ENCODE measurements around the gene TOM1L2.

The TOM1L2 gene

DNA sequence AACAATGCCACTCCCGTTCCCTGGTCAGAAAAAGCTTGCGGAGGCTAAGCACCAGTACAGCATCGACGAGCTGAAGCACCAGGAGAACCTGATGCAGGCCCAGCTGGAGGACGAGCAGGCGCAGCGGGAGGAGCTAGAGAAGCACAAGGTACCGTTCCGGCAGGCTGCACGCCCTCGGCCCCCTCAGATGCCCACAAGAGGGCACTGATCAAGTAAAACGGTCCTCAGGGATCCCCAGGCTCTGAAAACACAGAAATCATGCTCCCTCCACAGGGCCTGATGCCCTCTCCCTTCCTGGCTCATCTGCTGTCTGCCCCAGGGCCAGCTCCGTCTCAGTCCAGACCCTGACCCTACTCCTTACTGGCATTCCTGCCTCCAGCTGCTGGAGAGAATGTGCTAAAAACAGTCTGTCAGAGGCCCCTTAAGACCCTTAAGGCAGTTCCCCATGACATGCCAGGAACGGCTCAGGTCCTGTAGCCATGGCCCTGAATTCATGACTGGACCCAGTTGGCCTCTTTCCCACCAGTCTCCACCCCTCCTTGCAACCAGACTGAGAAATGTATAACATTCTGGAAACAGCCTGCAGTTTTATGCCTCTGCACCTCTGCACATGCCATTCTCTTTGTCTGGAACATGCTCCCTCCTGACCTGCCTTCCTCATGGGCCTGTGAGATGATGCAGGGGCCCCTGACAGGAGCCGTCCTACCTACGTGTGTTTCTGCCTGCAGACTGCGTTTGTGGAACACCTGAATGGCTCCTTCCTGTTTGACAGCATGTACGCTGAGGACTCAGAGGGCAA lies 22.3 kb upstream of the TOM1L2 start:
- DNase-seq (ENCODE audit: low spot score) = peak; percentile 30

DNA sequence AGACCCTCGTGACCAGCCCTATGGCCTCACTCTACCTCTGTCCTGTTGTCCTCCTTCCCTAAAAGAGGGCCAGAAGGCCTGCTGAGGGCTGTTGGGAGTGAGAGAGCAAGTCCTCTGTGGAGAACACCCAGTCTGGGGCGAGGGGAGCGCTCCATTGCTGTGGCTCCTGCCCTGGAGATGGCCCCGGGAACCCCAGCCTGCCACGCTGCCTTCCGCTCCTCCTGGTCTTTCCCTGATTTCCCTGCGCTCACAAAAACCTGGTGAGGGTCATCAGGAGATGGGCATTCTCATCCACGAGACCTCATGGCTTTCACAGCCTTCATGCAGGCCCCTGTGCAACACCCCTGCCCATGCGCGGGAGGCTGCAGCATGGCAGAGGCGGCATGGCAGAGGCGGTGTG lies 21.7 kb upstream of the TOM1L2 start:
- no peak for DNase-seq (ENCODE audit: low spot score)

DNA sequence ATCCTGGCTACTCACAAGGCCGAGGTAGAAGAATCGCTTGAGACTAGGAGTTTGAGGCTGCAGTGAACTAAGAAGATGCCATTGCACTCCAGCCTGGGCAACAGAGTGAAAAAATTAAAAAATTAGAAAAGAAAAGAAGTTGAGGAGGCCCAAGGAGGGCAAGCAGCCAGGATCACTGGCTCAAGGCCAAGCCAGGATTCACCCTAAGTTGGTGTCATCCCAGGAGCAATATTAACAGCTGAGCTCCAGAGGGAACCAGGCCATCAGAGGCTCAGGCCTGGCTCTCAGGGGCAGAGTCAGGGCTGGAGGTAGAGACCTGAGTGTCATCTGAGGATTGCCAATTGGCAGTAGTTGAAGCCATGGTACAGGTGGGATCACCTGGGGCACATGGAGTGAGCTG lies 21.2 kb upstream of the TOM1L2 start:
- DNase-seq (ENCODE audit: low spot score) = no peak

DNA sequence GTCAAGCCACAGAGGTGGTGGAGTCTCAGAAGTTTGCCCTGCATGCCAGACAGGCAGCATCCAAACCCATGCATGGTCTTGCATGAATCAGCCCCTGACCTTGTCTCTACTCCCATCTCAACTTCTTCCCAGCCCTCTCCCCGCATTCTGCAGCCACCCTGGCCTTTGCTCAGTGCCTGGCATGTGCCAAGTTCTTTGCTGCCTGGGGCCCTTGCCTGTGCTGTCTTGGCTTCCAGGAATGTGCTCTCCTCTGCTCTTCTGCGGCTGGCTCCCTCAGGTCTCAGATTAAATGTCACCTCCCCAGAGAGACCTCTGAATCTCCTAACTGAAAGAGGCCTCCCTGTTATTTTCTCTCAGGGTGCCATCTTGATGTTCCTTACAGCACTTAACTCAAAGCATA lies 18.1 kb upstream of the TOM1L2 start:
- no peak for DNase-seq (ENCODE audit: low spot score)

GRCh38 chr17:17989618-17990017 lies 17.4 kb upstream of the TOM1L2 start:
- no peak for DNase-seq (ENCODE audit: low spot score)

DNA sequence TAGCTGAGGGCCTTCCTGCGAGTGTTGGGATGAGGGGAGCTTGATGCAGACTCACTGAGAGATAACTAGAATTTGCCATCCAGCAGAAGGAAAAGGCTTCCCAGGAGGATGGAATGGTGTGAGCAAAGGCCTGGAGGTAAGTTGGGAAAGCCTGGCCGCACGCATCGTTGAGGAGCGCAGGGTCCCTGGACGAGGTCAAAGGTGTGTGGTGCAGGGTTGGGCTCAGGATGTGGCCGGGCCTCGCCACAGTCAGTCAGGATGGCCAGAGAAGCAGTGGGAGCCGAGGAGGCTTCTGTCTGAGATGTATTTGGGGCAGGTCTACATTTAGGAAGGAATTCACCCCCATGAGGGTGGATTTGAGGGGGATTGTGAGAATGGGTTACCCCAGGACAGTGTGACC lies 16.9 kb upstream of the TOM1L2 start:
- DNase-seq (ENCODE audit: low spot score) = no peak

- DNase-seq (ENCODE audit: low spot score) = no peak
These were observed 16.3 kb upstream of the TOM1L2 start for GRCh38 chr17:17988427-17988945.

DNA sequence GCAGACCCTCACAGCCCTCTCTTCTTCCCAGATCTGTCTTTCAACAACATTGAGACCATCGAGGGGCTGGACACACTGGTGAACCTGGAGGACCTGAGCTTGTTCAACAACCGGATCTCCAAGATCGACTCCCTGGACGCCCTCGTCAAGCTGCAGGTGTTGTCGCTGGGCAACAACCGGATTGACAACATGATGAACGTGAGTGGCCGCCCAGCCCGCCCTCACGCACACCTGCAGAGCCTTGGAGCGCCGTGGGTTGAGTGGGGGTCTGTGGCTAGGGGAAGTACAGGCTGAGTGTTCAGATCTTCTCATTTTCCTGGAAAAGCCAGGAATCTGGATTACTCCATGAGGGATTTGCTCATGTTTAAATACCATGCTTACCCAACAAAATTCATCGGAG lies 15.7 kb upstream of the TOM1L2 start:
- DNase-seq (ENCODE audit: low spot score) = no peak

GRCh38 chr17:17987187-17987896 lies 15.1 kb upstream of the TOM1L2 start:
- no peak for DNase-seq (ENCODE audit: low spot score)

DNA sequence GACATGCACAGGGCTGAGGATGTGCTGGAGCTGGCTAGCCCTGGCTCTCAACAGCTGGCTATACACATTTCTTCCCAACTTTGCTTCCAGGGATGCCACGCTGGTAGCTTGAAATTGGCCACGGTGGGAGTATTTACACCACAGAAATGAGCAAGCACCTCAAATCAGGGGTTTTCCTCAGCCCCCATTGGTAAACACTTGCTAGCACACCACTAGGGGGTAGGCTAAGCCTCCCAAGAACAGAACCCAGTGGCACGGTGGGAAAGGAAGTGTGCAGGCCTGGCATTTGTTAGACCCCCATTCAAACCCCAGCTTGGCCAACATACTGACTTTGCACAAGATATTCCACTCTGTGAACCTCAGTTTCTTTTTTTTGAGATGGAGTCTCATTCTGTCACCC lies 13.4 kb upstream of the TOM1L2 start:
- peak; percentile 29 for DNase-seq (ENCODE audit: low spot score)

GRCh38 chr17:17985153-17985552 lies 13.0 kb upstream of the TOM1L2 start:
- DNase-seq (ENCODE audit: low spot score) = no peak

DNA sequence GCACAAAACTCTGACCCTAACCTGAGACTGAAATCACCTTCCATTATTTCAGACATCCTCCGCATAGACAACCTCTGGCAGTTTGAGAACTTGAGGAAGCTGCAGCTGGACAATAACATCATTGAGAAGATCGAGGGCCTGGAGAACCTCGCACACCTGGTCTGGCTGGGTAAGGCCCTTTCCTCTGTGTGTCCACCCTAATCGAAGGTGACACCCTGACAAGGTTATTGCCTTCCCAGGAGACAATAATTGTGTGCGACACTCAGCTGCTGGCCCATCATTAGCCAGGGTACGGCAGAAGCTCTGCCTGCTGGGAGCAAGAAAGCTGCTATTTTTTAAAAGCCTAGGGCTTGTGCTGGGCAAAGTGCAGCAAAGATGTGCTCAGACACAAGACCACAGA lies 11.6 kb upstream of the TOM1L2 start:
- DNase-seq (ENCODE audit: low spot score) = no peak

DNA sequence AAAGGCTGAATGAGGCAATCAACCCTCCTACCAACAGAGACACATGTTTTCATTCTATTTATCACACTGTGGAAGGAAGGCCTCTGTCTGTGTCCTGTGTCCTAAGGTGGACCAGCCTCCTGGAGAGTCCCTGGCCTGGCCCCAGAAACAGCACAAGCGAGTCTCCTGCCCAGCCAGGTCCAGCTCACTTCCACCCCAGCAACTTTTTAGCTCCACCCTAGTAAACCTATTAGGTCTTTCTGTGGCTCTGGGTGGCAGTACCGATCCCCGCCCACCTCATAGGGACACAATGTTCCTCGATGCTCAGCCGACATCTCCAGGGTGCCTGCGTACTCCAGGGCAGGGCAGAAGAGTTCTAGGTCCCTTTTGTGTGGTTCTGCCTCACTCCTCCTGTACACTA lies 11.2 kb upstream of the TOM1L2 start:
- DNase-seq (ENCODE audit: low spot score) = no peak

GRCh38 chr17:17982801-17983200 lies 10.6 kb upstream of the TOM1L2 start:
- no peak for DNase-seq (ENCODE audit: low spot score)

DNA sequence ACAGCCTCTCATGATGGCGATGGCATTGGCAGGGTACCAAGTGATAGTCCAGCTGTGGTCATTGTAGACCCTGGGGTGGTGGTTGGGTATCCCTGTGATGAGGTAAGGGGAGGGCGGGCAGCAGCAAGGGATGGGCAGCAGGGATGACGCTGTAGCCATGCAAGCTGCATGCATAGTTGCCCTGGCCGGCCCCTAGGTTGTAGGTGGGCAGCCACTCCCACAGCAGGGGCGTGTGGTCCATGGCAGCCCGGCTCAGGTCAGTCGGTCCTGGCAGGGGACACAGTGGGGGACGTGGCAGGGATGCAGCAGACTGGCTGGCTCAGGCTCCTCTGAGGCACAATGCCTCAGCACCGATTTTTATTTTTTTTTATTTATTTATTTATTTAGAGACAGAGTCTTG lies 9.1 kb upstream of the TOM1L2 start:
- no peak for DNase-seq (ENCODE audit: low spot score)

DNA sequence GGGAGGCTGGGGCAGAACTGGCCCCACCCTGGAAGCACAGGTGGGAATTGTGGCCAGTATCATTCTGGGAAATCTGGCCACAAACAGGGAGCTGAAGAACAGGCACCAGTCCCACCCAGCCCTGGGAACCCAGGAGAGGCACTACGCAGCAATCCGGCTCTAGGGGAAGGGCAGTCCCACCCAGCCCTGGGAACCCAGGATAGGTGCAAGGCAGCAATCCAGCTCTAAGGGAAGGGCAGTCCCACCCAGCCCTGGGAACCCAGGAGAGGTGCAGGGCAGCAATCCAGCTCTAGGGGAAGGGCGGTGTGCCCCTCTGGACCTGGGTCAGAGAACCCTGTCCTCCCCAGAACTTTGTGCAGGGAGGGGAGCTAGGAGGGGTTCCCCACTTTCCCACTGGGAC lies 7.6 kb upstream of the TOM1L2 start:
- DNase-seq (ENCODE audit: low spot score) = no peak

- DNase-seq (ENCODE audit: low spot score) = no peak
These were observed 6.6 kb upstream of the TOM1L2 start for GRCh38 chr17:17978481-17979424.

DNA sequence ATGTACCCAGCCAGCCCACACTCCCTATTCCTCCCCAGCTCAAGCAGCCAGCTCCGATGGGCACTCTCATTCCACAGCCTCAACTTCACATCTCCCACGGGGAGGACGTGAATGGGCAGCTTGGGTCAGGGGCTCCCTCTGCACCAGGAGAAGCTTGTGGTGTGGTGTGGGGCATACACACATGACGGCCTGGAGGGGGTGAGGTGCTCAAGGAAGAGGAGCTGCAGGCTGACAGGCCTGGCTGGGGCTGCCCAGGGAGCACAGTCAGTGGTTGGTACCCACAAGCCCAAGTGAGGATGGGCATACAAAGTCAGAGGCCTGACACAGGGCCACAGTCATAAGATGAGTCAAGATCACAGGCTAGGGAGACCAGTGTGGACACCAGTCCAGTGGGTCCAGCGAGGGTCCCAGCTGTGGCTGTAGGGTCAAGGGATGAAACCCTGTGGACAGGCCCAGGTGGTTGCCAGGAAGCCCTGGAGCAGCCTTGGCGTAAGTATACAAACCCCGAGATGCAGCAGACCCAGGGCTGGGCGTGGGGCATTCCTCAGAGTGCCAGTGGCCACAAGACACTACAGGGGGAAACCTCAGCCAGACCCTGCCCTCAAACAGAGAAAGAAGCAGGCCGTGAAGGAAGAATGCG lies 4.9 kb upstream of the TOM1L2 start:
- no peak for DNase-seq (ENCODE audit: low spot score)

GRCh38 chr17:17975436-17975835 lies 3.2 kb upstream of the TOM1L2 start:
- no peak for DNase-seq (ENCODE audit: low spot score)

DNA sequence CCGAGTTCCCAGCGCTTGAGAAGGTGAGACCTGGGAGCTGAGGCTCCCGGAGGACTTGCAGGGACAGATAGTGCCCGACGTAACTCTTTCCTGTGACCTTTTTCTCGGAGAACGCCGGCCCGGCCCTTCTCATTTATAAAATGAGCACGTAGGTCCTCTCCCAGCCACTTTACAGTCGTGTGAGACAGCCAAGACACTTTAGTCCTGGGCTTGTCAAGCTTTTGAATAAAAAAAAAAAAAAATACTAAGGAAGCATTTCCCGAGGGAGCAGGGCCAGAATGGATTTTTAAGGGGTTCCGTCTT lies 703 bp upstream of the TOM1L2 start:
- DNase-seq (ENCODE audit: low spot score) = no peak

GRCh38 chr17:17971431-17972125 lies 622 bp downstream of the TOM1L2 start:
- DNase-seq (ENCODE audit: low spot score) = no peak

Data from NAMALWA (cell line).